HG03139 (cell line): ENCODE data around the gene TAPBP.
"Not testable (repeated sequence)": the region's sequence is repeated elsewhere in the genome, so short reads cannot be mapped to it uniquely, and the experiment has no call there.

Experiments
- ATAC-seq: cut with Tn5 transposase; IDR thresholded peaks from one replicate; pipeline ENCODE4 v1.9.1; 2021; ENCODE audit not compliant: unreplicated experiment

The TAPBP gene

DNA sequence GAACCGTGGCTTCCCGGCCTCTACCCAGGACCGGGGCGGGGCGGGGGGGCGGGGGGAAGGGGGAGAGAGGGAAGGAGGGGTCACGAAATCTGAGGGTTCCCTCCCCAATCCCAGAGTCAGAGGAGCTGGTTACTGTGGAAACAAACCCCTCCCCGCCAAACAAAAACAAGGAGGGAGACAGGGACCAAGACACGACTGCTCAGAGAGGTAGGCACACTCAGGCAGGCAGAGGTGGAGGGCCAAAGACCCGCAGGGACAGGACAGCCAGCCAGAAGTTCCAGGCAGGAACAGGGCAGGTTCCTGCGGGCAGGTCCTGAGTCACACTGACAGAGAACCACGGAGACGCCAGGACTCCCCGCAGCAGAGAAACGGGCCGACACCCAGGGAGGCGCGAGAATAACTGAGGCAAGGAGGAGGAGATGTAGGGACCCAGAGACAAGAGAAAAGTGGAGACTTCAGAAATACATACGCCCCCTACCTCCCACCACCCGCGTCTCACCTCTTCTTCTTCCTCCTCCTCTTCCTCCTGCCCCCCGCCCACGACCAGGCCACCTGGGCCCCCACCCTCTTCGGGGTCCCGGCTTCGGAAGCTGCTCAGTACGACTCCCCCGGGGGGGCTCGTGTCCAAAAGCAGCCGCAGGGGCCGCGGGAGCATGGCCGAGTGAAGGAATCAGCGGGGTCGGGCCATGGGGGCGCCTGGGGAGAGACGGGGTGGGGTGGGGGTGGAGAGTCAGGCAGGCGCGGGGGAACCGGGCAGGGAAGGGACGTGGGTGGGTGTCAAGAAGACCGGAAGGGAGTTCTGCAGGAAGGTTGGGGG is 15.7 kb downstream of the TAPBP start:
- ATAC-seq, result no peak

DNA sequence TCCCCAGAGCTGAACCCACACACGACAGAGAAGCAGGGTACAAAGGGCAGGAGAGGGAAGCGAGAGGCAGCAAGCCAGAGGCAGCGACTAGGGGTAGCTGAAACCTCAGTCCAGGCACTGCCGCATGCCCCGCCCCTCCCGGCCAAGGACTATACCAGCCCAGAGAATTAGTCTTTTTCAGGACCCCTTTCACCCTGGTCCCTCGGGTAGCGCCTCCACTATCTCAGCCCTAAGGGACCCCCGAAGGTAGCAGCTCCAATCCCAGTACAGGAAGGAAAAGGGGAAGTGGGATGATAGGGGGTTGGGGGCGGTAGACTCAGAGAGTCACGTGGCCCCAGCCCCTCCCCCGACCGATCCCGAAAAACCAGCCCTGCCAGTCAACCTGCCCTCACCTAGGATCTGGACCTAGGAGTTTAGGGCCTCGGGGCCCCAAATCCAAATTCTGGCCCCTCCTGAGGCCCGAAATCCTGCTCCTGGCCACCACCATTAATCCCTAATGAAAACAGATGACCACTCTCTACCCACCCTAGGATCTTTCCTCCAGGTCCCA is 16.4 kb downstream of the TAPBP start:
- no peak for ATAC-seq

DNA sequence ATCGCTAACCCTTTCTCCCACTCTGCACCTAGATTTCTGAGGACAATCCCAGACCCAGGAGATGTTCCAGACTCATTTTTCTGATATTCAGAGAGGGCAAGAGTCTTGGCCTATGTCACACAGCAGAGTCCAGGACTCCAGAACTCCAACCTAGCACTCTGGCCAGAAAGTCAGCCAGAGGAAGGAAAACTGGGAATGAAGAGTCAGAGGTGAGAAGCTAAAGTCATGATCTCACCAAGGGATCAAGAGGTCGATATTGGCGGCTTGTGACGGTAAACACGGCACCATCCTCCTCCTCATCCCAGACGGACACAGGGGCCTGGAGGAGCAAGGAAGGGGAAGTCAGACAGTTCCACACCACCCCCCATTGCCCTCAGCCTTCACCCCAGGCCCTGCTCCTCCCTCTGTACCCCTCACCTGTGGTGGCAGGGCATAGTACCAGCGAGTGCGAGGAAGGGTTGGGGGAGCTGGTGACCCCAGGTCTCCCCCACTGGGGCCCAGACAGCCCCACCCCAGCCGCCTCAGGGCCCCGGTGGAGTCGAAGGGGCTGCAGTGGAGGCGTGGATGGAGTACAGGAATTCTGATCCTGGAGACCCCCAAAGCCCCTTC is 17.0 kb downstream of the TAPBP start:
- ATAC-seq, result no peak

- ATAC-seq, result no peak
These were observed 18.1 kb downstream of the TAPBP start for GRCh38 chr6:33295621-33296369.

DNA sequence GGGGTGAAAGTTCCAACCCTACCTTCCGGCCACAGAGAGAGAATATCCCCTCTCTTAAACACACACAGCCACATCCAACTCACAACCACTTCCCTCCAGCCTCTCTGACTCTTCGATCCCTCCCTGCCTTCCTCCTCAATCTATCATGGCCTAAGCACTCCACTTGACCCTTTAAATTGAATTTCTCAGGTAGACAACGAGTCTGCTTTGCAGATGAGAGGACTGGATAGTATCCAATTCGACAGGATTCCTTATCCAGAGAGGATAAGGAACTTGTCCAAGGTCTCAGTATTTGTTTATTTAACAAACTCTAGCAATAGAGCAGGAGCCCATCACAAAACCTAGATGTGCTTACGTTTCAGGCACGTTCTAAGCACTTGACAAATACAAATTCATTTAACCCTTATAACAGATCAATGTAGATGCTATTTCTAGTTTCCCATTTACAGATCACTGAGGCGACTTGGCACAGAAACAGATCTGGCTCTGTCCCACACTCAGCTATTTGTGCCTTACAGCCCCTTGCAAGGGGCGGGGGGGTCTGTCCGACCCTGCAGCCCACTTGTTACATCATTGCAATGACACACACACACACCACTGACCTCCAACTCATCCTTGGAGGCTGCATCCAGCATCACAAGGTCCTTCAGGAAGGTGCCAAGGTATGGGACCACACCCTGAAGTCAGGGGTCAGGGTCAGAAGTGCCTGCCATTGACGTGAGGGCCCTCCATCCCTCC is 19.6 kb downstream of the TAPBP start:
- no peak for ATAC-seq

DNA sequence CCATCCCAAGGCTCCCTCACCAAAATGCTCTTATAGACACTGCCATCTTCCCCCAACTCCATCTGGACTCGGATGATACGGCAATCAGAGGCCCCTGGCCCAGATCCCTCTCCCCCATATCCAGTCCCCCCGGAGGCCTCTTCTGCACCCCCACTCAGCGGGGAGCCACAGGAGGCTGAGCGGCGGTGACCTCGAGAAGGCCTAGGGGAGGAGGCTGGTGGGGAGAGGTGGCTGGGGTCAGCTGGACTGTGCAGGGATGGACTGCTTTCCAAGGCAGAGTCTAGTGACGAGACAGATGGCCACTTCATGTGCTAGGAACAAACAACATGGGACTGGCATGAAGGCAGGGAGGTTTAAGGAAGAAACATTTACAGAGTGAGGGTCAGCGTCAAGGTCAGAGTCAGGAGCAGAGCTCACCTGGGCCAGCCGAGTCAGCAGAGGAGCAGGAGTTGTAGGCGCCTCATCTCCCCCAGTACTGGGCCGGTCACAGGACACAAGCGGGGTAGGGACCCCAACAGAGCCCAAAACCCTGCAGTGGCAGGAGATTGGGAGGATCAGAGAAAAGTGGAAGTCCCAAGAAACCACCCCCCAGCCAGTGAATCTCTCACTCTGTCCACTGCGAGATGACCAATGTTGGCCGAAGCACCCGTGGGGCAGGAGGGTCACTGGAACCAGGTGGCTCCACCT is 20.7 kb downstream of the TAPBP start:
- ATAC-seq, result no peak

- no peak for ATAC-seq
These were observed 23.4 kb downstream of the TAPBP start for GRCh38 chr6:33290459-33290858.

- ATAC-seq, result peak; percentile 18
These were observed 24.0 kb downstream of the TAPBP start for GRCh38 chr6:33289784-33290315.

GRCh38 chr6:33288921-33289783 is 24.7 kb downstream of the TAPBP start, which contains the start of the genes PFDN6 and WDR46:
Gene PFDN6 (plus strand): TSS chr6:33289601. CDS start chr6:33289857, 256 bp downstream.
Gene WDR46 (minus strand): TSS chr6:33289239. CDS start chr6:33289170, 69 bp downstream.
- ATAC-seq, result peak; percentile 74

GRCh38 chr6:33288141-33288920 is 25.5 kb downstream of the TAPBP start:
- ATAC-seq, result peak; percentile 4

DNA sequence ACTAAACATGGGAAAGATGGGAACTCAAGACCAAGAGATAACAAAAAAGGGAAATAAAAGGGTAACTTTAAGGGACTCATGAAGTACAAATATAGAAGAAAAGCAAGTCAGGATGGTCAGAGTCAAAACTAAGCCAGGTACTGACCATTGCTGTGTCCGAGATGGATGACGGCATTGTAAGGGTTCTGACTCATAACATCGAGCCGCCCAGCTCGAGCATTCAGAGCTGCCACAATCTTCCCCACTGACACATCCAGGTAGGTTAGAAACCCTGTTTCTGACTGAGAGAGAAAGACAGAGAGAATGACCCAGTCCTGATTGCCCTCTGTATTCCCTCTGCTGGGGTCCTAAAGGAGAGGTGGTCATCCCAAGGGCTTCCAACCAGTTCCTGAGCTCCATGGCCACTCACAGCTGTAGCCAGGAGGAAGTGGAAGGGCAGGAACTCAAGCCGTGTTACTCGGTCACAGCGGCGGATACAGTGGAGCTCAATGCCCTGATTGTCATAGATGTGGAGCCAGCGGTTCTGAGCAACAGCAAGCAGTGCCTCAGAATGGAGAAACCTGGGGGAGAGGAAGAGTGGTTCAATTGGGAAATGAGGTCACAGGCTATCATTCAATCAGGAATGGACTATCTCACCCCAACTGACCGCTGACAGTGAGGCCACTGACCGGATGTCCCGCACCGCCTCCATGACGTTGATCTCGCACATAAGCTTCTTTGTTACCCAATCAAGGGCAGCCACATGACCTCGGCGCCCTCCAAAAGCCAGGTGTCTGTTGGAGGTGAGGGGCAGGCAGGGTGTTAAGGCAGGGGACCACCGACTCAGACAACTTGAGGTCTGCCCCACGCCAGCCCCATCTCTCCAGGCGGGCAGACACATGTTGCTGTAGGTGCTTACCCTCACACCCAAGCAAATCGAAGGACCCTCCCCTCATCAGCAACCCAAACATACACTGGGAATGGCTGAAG is 26.6 kb downstream of the TAPBP start:
- ATAC-seq, result no peak

- ATAC-seq, result not testable (repeated sequence)
These were observed 28.7 kb downstream of the TAPBP start for GRCh38 chr6:33285214-33285613.

DNA sequence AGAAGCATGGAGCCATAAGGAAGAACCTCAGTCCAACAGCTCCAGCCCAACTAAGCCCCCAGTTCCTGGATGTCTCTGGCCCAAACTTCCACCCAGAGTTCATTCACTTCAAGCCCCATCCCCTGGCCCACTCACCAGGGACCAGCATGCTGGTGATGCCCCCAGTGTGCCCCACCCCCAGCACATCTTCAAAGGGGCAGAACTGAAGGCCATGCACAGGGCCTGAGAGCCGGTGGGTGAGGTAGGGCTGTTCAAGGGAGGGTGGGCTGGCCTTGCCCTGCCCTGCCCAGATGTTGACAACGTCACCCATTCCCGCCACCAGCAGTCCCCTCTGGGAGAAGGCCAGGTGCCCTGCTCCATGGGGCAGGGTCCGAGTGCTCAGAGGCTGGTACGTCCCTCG is 33.3 kb downstream of the TAPBP start:
- no peak for ATAC-seq

GRCh38 chr6:33279971-33280511 is 33.8 kb downstream of the TAPBP start:
- no peak for ATAC-seq

DNA sequence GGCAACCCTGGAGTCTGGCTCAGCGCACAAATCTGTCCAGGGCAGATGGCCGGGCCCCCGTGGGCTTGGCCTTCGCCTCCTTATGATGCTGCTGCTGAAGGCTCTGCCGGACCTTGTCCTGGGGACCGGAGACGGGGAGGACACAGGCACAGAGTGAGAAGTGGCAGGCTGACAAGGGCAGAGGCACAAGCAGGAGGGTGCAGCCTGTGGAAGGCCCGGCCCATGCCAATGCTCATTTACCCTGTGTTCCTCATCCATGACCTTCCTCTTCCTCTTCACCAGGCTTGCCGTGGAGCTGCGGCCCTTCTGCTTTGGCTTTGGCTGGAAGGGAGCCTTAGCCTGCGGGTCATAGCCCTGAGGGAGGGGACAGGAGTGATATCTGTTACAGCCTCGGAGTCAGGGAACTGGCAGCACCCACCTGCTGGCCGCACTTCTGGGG is 34.6 kb downstream of the TAPBP start:
- ATAC-seq, result no peak

- ATAC-seq, result no peak
These were observed 35.1 kb downstream of the TAPBP start for GRCh38 chr6:33278810-33279209.

DNA sequence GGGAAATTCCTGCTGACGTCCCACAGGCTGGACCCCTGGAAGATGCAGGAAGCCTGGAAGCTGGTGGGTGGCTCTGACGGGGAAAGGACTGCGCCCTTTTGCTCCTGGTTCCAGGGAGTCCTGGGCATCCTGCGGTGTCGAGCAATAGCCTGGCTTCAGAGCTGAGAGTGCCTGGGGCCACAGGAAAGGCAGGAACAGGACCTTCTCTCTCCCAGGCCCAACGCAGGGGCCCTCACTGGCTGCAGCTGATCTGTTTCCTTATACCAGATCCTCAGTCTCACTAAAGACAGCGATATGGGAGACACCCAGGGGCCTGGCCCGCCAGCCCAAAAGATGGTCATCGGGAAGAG is 35.5 kb downstream of the TAPBP start:
- ATAC-seq, result no peak
